Endothelial cell (in vitro differentiated cells): Measurements from ENCODE around the gene FRMPD1. TPM values are rescaled to one million over a fixed set of nuclear protein-coding genes. Genes with fewer than 3 reads are reported as not detected.

Experiments
- DNase-seq: peaks from one replicate; pipeline ENCODE4 v3.0.0; 2021; ENCODE audit warnings: low spot score
- H3K27ac Mint-ChIP-seq: one replicate; pipeline ENCODE4 v1.8.0; 2021; ENCODE audit warnings: mixed read lengths, inconsistent platforms; ENCODE audit not compliant: unreplicated experiment
- H3K27me3 Mint-ChIP-seq: one replicate; pipeline ENCODE4 v1.8.0; 2021; ENCODE audit warnings: mild to moderate bottlenecking, moderate library complexity, mixed read lengths, inconsistent platforms; ENCODE audit not compliant: unreplicated experiment
- H3K36me3 Mint-ChIP-seq: one replicate; pipeline ENCODE4 v1.8.0; 2021; ENCODE audit warnings: mild to moderate bottlenecking, low read depth, mixed read lengths, inconsistent platforms; ENCODE audit not compliant: unreplicated experiment
- H3K4me1 Mint-ChIP-seq: one replicate; pipeline ENCODE4 v1.8.0; 2021; ENCODE audit warnings: mild to moderate bottlenecking, mixed read lengths, inconsistent platforms; ENCODE audit not compliant: unreplicated experiment
- H3K4me3 Mint-ChIP-seq: one replicate; pipeline ENCODE4 v1.8.0; 2021; ENCODE audit warnings: mild to moderate bottlenecking, mixed read lengths, inconsistent platforms; ENCODE audit not compliant: unreplicated experiment
- H3K9me3 Mint-ChIP-seq: one replicate; pipeline ENCODE4 v1.8.0; 2021; ENCODE audit warnings: mixed read lengths, inconsistent platforms; ENCODE audit not compliant: unreplicated experiment
- CTCF ChIP-seq: fragments of 200-600 bp; sonication (generic); IDR thresholded peaks from one replicate; pipeline ENCODE4 v1.5.0; 2021; ENCODE audit warnings: antibody characterized with exemption; ENCODE audit not compliant: unreplicated experiment
- total RNA-seq: library from RNA; stranded (reverse); fragmentation: NEBNext Ultra II Directional; extraction: Animal tissue kit (Norgen Biotek cat#: 25700); gene quantifications from one replicate; pipeline ENCODE4 v1.2.1, GENCODE V29; 2021; ENCODE audit not compliant: unreplicated experiment

The FRMPD1 gene
- total RNA-seq, 1 donor from 2014 or later: 0.08 TPM

- Mint-ChIP-seq H3K4me3 (no peak overlapping the region), H3K9me3 (no peaks in the 10 kb centered on the region), H3K27me3 (no peaks in the 10 kb centered on the region), H3K27ac (no peak overlapping the region), H3K36me3 (no peaks in the 10 kb centered on the region), H3K4me1 (no peaks in the 10 kb centered on the region)
- DNase-seq: no peak
- no peak for TF ChIP-seq CTCF
Measured at GRCh38 chr9:37677435-37677834, 26.7 kb downstream of the FRMPD1 start.

GRCh38 chr9:37678789-37679273 is 28.1 kb downstream of the FRMPD1 start:
- Mint-ChIP-seq H3K4me3 (no peak overlapping the region), H3K9me3 (no peaks in the 10 kb centered on the region), H3K27ac (no peak overlapping the region), H3K27me3 (no peaks in the 10 kb centered on the region), H3K4me1 (no peaks in the 10 kb centered on the region), H3K36me3 (no peaks in the 10 kb centered on the region)
- TF ChIP-seq CTCF: no peak
- no peak for DNase-seq

- no peak for DNase-seq
- Mint-ChIP-seq H3K4me3 (no peak overlapping the region), H3K27ac (no peak overlapping the region), H3K27me3 (no peaks in the 10 kb centered on the region), H3K9me3 (no peaks in the 10 kb centered on the region), H3K4me1 (no peaks in the 10 kb centered on the region), H3K36me3 (no peaks in the 10 kb centered on the region)
- no peak for TF ChIP-seq CTCF
Measured at GRCh38 chr9:37679649-37680402, 29.1 kb downstream of the FRMPD1 start.

- no peaks in the 10 kb centered on the region for H3K27me3 Mint-ChIP-seq
Measured at GRCh38 chr9:37682951-37683350, 32.2 kb downstream of the FRMPD1 start.

More at GRCh38 chr9:37682951-37683350, 32.2 kb downstream of the FRMPD1 start:
- Mint-ChIP-seq H3K9me3 (no peaks in the 10 kb centered on the region), H3K27ac (no peak overlapping the region), H3K4me3 (no peak overlapping the region), H3K36me3 (no peaks in the 10 kb centered on the region), H3K4me1 (no peaks in the 10 kb centered on the region)
- DNase-seq: no peak
- no peak for TF ChIP-seq CTCF
